Mucosa of rectum (tissue), 2 donors: ENCODE data around the gene PSME3.
A peak's percentile ranks its signal among the peaks of the same experiment; 100 is the strongest.
"Not testable (repeated sequence)": the region's sequence is repeated elsewhere in the genome, so short reads cannot be mapped to it uniquely, and the experiment has no call there.

Source experiments
- H3K27ac ChIP-seq, 2 donors: one replicate each; pipeline ENCODE4 v1.7.0; 2013; ENCODE audit warnings: inconsistent platforms in 2 of 2, low read depth in 2 of 2, low read length in 2 of 2
- H3K27me3 ChIP-seq, 2 donors: one replicate each; pipeline ENCODE4 v1.7.0; 2013; ENCODE audit warnings: low read length in 2 of 2; ENCODE audit not compliant: control insufficient read depth in 2 of 2, insufficient read depth in 2 of 2
- H3K36me3 ChIP-seq, 2 donors: one replicate each; pipeline ENCODE4 v1.7.0; 2013; ENCODE audit warnings: low read length in 2 of 2; ENCODE audit not compliant: control insufficient read depth in 2 of 2, insufficient read depth in 2 of 2
- H3K4me1 ChIP-seq, 2 donors: one replicate each; pipeline ENCODE4 v1.7.0; 2013; ENCODE audit warnings: low read length in 2 of 2, mild to moderate bottlenecking in 1 of 2; ENCODE audit not compliant: control insufficient read depth in 2 of 2, insufficient read depth in 2 of 2
- H3K4me3 ChIP-seq, 2 donors: one replicate each; pipeline ENCODE4 v1.7.0; 2013; ENCODE audit warnings: low read length in 2 of 2
- H3K9ac ChIP-seq, 2 donors: one replicate each; pipeline ENCODE4 v1.7.0; 2013; ENCODE audit warnings: low read length in 2 of 2, low read depth in 1 of 2, mild to moderate bottlenecking in 1 of 2
- H3K9me3 ChIP-seq, 2 donors: one replicate each; pipeline ENCODE4 v1.7.0; 2013; ENCODE audit warnings: low read length in 2 of 2; ENCODE audit not compliant: control insufficient read depth in 2 of 2
- donor health status: healthy.
- donor health status: Normal muscosa, but diverticular disease.

Gene PSME3

GRCh38 chr17:42883802-42884558 lies 50.8 kb downstream of the PSME3 start:
- Histone ChIP-seq H3K4me1 (no peaks in the 10 kb centered on the region), H3K4me3 (no peak overlapping the region), H3K36me3 (no peaks in the 10 kb centered on the region), H3K9ac (no peak overlapping the region), H3K9me3 (no peaks in the 10 kb centered on the region), H3K27me3 (peaks cover 0 to 3% of the 10 kb centered on the region in 2 donors), H3K27ac (no peak overlapping the region)

- not testable (repeated sequence) for H3K36me3 ChIP-seq, H3K27me3 ChIP-seq, H3K4me3 ChIP-seq, H3K4me1 ChIP-seq, H3K27ac ChIP-seq, H3K9ac ChIP-seq, H3K9me3 ChIP-seq
Measured at GRCh38 chr17:42885806-42886205, 52.6 kb downstream of the PSME3 start.

- H3K4me3 ChIP-seq, result no peak overlapping the region
- H3K36me3 ChIP-seq, result no peaks in the 10 kb centered on the region
- H3K9me3 ChIP-seq, result no peaks in the 10 kb centered on the region
- H3K27me3 ChIP-seq, result peaks cover 0 to 8% of the 10 kb centered on the region in 2 donors
- no peak overlapping the region for H3K9ac ChIP-seq
- H3K4me1 ChIP-seq, result peaks cover 0 to under 1% of the 10 kb centered on the region in 2 donors
- no peak overlapping the region for H3K27ac ChIP-seq
Measured at GRCh38 chr17:42886283-42887176, 53.3 kb downstream of the PSME3 start.

GRCh38 chr17:42889809-42890208 lies 56.6 kb downstream of the PSME3 start:
- peaks cover 13 to 18% of the 10 kb centered on the region in 2 donors for H3K4me1 ChIP-seq

GRCh38 chr17:42891539-42892152 lies 58.4 kb downstream of the PSME3 start:
- H3K4me3 ChIP-seq, result no peak overlapping the region
- peak overlapping the region; percentile 5 to 67 for H3K27ac ChIP-seq
- H3K36me3 ChIP-seq, result no peaks in the 10 kb centered on the region
- no peak overlapping the region for H3K9ac ChIP-seq
- peaks cover 0 to 12% of the 10 kb centered on the region in 2 donors for H3K27me3 ChIP-seq
- peaks cover 18 to 22% of the 10 kb centered on the region in 2 donors for H3K4me1 ChIP-seq
- H3K9me3 ChIP-seq, result no peaks in the 10 kb centered on the region

More at GRCh38 chr17:42889809-42890208, 56.6 kb downstream of the PSME3 start:
- no peak overlapping the region for H3K9ac ChIP-seq
- H3K36me3 ChIP-seq, result no peaks in the 10 kb centered on the region
- no peak overlapping the region for H3K4me3 ChIP-seq
- no peak overlapping the region for H3K27ac ChIP-seq
- H3K9me3 ChIP-seq, result no peaks in the 10 kb centered on the region
- peaks cover 0 to 12% of the 10 kb centered on the region in 2 donors for H3K27me3 ChIP-seq

- no peak overlapping the region for H3K4me3 ChIP-seq
- peaks cover 18 to 22% of the 10 kb centered on the region in 2 donors for H3K4me1 ChIP-seq
- H3K27ac ChIP-seq, result no peak overlapping the region
- no peaks in the 10 kb centered on the region for H3K36me3 ChIP-seq
- H3K27me3 ChIP-seq, result peaks cover 2 to 12% of the 10 kb centered on the region in 2 donors
- H3K9ac ChIP-seq, result no peak overlapping the region
- no peaks in the 10 kb centered on the region for H3K9me3 ChIP-seq
Measured at GRCh38 chr17:42893359-42893758, 60.2 kb downstream of the PSME3 start.
